ENCODE measurements around the gene SLC39A3.

- TF ChIP-seq CTCF (IDR thresholded peaks at IDR 0.05) = no peak
- no peak for TF ChIP-seq POLR2A (IDR thresholded peaks at IDR 0.05)
Observed at GRCh38 chr19:2783781-2784145, 43.9 kb upstream of the SLC39A3 start.
